Left lung (tissue), 10 donors: Measurements from ENCODE around the gene CEBPZ. TPM values are rescaled to one million over a fixed set of nuclear protein-coding genes. Genes with fewer than 3 reads are reported as not detected.

Experiments
- ATAC-seq: fragments of 200-7000 bp; cut with Tn5 transposase; one replicate; pipeline ENCODE4 v1.9.1; 2020; ENCODE audit warnings: moderate library complexity
- DNase-seq, 4 donors: peaks; one replicate each; pipeline ENCODE4 v3.0.0-alpha.2; 2013 to 2020
- H3K27ac ChIP-seq, 2 donors: fragments of 200-600 bp; sonication (generic) in 1 of 2; one replicate each; pipeline versions ENCODE4 v1.5.0 to v1.8.0; 2020 to 2021
- H3K27me3 ChIP-seq, 2 donors: fragments of 200-600 bp; sonication (generic) in 1 of 2; one replicate each; pipeline versions ENCODE4 v1.5.0 to v1.8.0; 2020 to 2021
- H3K36me3 ChIP-seq, 2 donors: fragments of 200-600 bp; sonication (generic) in 1 of 2; one replicate each; pipeline versions ENCODE4 v1.5.0 to v1.8.0; 2020 to 2021
- H3K4me1 ChIP-seq, 2 donors: fragments of 200-600 bp; one replicate each; pipeline ENCODE4 v1.8.0; 2021
- H3K4me3 ChIP-seq, 2 donors: fragments of 200-600 bp; sonication (generic) in 1 of 2; one replicate each; pipeline versions ENCODE4 v1.5.0 to v1.8.0; 2020 to 2021; ENCODE audit warnings: mild to moderate bottlenecking in 1 of 2
- H3K9me3 ChIP-seq, 2 donors: fragments of 200-600 bp; sonication (generic) in 1 of 2; one replicate each; pipeline versions ENCODE4 v1.5.0 to v1.8.0; 2020 to 2021
- intact Hi-C, 2 donors: fragments of 100-400 bp; cut with DNase I; formaldehyde crosslinking; loops; one replicate each; pipeline versions ENCODE4 v1.11.2 to v1.14.2; 2022
- polyA plus RNA-seq, 6 donors: library from polyadenylated mRNA; unstranded; fragments of 120-200 nt; gene quantifications; one replicate each; pipeline ENCODE4 v1.2.1, GENCODE V29; 2013; ENCODE audit not compliant: insufficient read length in 6 of 6
- total RNA-seq, 2 donors: library from RNA; stranded (reverse); fragmentation: NEBNext Ultra II Directional; extraction: Animal tissue kit (Norgen Biotek cat#: 25700); gene quantifications; one replicate each; pipeline ENCODE4 v1.2.1, GENCODE V29; 2021
- TF ChIP-seq, protein P1 (sequence below), 2 donors: fragments of 200-600 bp; sonication (generic) in 1 of 2; IDR thresholded peaks; one replicate each; pipeline versions ENCODE4 v1.5.0 to v1.8.0; 2021; ENCODE audit warnings: antibody characterized with exemption in 2 of 2
- donor health status: DM: no; HTN: yes; CAD: no.
- donor health status: DM: no; HTN: no; CAD: no.

CEBPZ gene
- total and polyA plus RNA-seq, 8 donors = 36.0 to 81.2 (median 71.9) TPM

DNA sequence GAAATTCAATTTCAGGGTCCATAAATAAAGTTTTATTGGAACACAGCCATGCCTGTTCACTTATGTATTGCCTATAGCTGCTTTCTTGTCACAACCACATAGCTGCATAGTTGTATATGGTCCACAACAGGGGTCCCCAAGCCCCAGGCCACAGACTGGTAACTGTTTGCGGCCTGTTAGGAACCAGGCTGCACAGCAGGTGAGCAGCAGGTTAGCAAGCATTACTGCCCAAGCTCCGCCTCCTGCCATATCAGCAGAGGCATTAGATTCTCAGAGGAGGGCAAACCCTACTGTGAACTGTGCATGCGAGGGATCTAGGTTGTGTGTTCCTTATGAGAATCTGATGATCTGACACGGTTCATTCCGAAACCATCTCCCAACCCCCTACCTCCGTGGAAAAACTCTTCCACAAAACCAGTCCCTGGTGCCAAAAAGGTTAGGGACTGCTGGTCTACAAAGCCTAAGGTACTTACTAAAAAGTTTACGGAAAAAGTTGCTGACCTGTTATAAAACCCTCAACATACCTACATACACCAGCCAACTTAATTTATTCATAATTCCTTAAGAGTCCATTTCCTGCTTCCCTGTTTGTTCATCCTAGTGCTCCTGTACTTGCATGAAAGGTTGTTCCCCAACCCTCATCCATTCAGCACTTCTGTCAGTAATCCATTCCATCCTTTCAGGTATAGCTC, 40.1 kb upstream of the CEBPZ start:
- Histone ChIP-seq H3K27ac (no peak overlapping the region), H3K9me3 (no peaks in the 10 kb centered on the region), H3K4me3 (no peak overlapping the region), H3K27me3 (no peaks in the 10 kb centered on the region), H3K4me1 (no peaks in the 10 kb centered on the region), H3K36me3 (peaks cover 0 to 71% of the 10 kb centered on the region in 2 donors)
- DNase-seq (no peak), ATAC-seq (no peak)
- TF ChIP-seq, protein P1, sequence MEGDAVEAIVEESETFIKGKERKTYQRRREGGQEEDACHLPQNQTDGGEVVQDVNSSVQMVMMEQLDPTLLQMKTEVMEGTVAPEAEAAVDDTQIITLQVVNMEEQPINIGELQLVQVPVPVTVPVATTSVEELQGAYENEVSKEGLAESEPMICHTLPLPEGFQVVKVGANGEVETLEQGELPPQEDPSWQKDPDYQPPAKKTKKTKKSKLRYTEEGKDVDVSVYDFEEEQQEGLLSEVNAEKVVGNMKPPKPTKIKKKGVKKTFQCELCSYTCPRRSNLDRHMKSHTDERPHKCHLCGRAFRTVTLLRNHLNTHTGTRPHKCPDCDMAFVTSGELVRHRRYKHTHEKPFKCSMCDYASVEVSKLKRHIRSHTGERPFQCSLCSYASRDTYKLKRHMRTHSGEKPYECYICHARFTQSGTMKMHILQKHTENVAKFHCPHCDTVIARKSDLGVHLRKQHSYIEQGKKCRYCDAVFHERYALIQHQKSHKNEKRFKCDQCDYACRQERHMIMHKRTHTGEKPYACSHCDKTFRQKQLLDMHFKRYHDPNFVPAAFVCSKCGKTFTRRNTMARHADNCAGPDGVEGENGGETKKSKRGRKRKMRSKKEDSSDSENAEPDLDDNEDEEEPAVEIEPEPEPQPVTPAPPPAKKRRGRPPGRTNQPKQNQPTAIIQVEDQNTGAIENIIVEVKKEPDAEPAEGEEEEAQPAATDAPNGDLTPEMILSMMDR (IDR thresholded peaks at IDR 0.05) = no peak
- intact Hi-C loops = no loop called here

GRCh38 chr2:37268111-37268510, 36.7 kb upstream of the CEBPZ start:
- intact Hi-C loops = no loop called here
- no peaks in the 10 kb centered on the region for H3K9me3 ChIP-seq
- TF ChIP-seq, protein P1 (IDR thresholded peaks at IDR 0.05) = no peak
- H3K36me3 ChIP-seq = peaks cover 0 to 72% of the 10 kb centered on the region in 2 donors
- H3K4me3 ChIP-seq = no peak overlapping the region
- no peak overlapping the region for H3K27ac ChIP-seq
- no peaks in the 10 kb centered on the region for H3K4me1 ChIP-seq
- H3K27me3 ChIP-seq = no peaks in the 10 kb centered on the region
- DNase-seq = no peak
- no peak for ATAC-seq

DNA sequence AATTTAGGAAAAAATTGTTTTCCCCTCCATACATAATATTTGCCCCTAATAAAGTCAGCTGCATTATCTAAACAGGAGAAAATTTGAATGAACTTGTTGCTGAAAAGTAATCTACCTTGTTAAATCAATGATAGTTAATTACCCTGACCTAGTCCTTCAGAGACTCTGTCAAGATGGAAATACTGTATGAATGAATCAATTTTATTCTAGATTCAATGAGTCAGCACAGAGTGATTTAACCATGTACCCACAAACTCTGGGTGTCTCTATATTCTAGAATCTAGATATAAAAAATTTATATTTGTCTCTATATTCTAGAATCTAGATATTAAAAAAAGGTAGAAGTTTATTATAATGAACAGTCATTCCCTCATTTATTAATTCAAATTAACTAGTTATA, 36.3 kb upstream of the CEBPZ start:
- ATAC-seq (no peak), DNase-seq (no peak)
- TF ChIP-seq, protein P1 (IDR thresholded peaks at IDR 0.05) = no peak
- H3K27me3 ChIP-seq = no peaks in the 10 kb centered on the region
- intact Hi-C loops = no loop called here
- no peak overlapping the region for H3K4me3 ChIP-seq
- peaks cover 0 to 69% of the 10 kb centered on the region in 2 donors for H3K36me3 ChIP-seq
- H3K27ac ChIP-seq = no peak overlapping the region
- H3K9me3 ChIP-seq = no peaks in the 10 kb centered on the region
- no peaks in the 10 kb centered on the region for H3K4me1 ChIP-seq

DNA sequence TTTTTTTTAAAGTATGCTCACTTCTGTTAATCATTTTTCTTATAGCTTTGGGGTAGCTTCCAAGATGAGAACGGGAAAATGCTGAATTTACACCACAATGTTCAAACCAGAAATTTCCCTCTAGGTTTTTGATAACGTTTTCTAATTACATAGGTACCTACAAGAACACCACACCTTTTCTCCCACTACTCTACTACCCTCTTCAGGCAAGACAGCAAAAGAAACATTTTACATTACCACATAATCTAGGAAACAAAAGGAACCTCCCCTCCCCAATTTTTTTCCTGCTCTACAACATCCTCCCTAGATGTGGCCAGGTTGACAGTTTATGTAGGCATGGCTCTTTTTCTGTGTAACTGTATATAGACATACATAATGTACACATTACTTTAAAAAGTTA, 32.4 kb upstream of the CEBPZ start:
- Histone ChIP-seq H3K36me3 (peaks cover 0 to 56% of the 10 kb centered on the region in 2 donors), H3K4me1 (no peaks in the 10 kb centered on the region), H3K27me3 (no peaks in the 10 kb centered on the region), H3K9me3 (no peaks in the 10 kb centered on the region), H3K27ac (no peak overlapping the region), H3K4me3 (no peak overlapping the region)
- no peak for ATAC-seq
- TF ChIP-seq, protein P1 (IDR thresholded peaks at IDR 0.05) = no peak
- intact Hi-C loops = no loop called here
- DNase-seq = no peak

DNA sequence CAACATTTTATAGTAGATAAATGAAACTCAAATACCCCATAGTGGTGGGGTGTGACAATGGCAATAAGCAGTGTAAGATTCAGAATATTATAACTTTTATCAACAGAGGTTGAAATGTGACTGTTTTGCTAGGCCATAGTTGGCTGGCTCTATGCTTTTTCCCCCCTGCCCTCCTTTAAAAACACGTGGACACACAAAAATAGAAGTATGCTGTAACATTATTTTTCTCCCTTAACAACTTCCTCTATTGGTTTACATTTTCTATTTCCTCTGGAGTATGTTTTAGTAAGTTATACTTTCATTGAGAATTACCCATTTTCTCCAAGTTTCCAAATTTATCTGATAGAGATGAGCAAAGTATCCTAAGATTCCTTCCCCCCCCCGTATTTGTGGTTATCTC, 31.1 kb upstream of the CEBPZ start:
- TF ChIP-seq, protein P1 (IDR thresholded peaks at IDR 0.05) = no peak
- no peak for DNase-seq
- Histone ChIP-seq H3K4me3 (no peak overlapping the region), H3K9me3 (no peaks in the 10 kb centered on the region), H3K27ac (no peak overlapping the region), H3K4me1 (no peaks in the 10 kb centered on the region), H3K27me3 (no peaks in the 10 kb centered on the region), H3K36me3 (peaks cover 0 to 59% of the 10 kb centered on the region in 2 donors)
- intact Hi-C loops = no loop called here
- ATAC-seq = no peak
